Measurements from ENCODE around the gene CSNK1G1.
A peak's percentile ranks its signal among the peaks of the same experiment; 100 is the strongest.
"Not testable (repeated sequence)": the region's sequence is repeated elsewhere in the genome, so short reads cannot be mapped to it uniquely, and the experiment has no call there.

CSNK1G1 gene

DNA sequence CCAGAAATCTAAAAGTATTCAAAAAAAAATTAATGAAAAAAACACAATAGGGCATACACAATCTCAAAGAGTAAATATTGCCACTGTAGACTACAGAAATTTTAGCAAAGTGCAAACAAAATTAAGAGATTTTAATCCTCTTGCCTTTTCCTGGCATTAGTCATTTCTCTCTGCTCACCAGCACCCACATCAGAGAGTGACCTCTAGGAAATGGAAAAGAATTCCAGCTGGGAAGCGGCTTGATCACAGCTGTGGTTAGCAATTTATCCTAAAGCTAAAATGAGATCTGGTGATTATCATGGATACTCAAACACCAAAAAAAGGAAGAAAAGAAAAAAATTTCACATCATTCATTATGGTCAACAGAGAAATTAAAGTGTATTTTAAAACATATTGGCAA lies 7.5 kb downstream of the CSNK1G1 start:
- no peak for DNase-seq

DNA sequence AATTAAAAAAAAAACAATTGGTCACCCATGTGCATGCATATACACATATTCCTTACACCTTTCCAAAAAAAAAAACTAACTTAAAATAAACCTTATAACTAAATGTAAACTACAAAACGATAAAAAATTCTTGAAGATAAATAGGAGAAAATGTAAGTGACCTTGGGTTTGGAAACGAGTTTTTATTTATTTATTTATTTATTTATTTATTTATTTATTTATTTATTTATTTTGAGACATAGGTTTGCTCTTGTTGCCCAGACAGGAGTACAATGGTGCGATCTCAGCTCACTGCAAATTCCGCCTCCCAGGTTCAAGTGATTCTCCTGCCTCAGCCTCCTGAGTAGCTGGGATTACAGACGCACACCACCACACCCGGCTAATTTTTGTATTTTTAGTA lies 9.7 kb downstream of the CSNK1G1 start:
- DNase-seq: not testable (repeated sequence)

DNA sequence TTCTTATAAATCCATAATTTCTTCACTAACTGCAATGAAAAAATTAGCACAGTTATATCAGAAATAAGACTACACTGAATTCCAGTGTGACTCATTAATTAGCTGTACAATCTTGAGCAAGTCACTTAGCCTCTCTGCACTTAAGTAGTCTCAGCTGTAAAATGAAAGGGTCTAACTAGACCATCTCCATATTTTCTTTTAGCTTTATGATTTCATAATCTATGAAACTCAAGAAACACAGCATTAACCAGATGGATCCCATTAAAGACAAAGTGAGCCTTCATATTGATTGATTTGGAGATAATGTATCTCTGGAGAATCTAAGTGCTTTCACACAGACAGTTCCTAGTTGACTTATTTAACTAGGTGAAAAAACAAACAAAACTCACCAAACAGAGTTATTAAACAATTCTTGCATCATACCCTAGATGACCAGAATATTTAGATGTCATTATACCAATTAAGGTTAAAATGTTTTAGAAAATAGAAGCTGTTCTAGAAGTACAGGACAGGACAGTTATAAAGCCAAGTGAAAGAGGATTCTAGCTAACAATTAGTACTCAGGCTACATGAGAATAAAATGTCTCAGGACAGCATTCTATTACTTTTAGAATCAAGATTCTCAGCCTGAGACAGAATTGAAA lies 11.2 kb downstream of the CSNK1G1 start:
- DNase-seq: no peak

DNA sequence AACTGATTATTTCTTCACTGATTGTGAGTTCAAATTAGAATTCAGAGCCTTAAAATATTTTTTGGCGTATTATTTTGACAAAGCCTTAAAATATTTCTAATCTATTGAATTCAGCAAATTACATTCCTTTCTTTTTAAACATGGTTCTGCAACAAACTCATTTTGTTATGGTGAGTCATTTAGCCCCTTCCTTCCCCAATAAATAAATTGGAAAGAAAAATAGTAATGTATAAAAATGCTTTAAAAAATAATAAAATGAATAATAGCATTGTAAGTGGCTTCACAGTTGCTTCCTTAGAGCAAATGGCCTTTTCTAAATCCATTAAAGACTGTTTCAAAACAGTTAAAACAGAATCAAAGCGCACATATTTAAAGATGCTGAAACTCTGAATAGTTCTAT lies 12.1 kb downstream of the CSNK1G1 start:
- DNase-seq: no peak

DNA sequence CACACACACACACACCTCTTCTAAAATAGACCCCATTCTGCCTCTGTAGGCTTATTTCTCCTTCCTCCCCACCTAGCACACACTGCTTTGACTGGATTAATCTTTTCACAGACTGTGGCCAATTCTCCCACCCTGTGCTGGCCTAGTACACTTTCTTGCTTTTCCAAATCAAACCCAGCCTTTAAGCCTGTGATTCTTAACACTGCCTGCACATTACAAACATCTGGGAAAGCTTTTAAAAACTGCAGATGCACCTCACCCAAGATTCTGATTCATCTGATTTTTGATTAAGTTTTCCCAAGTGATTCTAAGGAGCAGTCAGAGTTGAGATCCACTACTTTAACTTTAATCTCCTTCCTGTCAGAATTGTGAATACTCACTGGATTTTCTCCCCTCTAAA lies 12.8 kb downstream of the CSNK1G1 start:
- no peak for DNase-seq

DNA sequence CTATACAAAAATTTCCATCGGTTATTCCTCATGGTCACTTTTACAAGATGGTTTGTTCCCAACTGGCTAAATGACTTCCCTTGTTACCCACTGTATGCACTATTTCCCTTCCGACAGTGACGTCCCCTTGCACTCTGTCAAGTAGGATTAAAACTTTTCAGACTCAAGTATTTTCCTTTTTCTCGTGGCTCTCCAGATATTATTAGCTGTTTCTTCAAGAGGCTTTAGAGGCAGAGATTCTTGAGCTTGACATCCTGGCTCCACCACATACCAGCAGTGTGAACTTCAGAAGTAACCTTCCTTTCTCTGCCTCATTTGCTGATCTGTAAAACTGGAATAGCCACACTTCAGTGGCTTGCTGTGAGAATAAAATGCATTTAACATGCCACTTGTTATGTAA lies 14.0 kb downstream of the CSNK1G1 start:
- no peak for DNase-seq

DNA sequence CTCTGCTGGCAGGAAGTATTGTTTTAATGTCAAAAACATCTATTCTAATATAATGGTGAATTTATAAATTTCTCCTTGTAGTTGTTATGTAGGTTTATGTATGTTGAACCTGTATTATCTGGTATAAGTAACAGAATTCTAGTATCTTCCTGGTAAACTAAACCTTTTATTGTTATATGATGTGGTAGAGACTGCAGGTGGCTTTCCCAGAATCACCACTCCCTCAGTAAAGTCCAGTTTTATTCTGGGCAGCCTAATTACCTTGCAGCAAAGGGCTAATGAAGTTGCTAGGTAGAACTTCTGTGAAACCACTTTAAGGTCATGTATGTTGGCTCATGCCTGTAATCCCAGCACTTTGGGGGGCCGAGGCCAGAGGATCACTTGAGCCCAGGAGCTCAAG lies 15.6 kb downstream of the CSNK1G1 start:
- no peak for DNase-seq

DNA sequence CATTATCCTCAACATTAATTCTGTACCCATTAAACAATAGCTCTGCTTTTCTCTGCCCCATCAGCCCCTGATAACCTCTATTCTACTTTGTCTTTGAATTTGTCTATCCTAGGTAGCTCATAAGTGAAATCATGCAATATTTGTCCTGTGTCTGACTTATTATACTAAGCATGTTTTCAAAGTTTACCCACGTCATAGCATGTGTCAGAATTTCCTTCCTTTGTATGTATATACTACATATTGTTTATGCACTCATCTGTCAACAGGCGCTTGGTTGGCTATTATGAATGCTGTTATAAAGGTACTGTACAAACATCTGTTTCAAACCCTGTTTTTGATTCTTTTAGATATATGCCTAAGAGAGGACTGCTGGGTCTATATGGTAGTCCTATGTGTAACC lies 18.2 kb downstream of the CSNK1G1 start:
- DNase-seq: no peak

DNA sequence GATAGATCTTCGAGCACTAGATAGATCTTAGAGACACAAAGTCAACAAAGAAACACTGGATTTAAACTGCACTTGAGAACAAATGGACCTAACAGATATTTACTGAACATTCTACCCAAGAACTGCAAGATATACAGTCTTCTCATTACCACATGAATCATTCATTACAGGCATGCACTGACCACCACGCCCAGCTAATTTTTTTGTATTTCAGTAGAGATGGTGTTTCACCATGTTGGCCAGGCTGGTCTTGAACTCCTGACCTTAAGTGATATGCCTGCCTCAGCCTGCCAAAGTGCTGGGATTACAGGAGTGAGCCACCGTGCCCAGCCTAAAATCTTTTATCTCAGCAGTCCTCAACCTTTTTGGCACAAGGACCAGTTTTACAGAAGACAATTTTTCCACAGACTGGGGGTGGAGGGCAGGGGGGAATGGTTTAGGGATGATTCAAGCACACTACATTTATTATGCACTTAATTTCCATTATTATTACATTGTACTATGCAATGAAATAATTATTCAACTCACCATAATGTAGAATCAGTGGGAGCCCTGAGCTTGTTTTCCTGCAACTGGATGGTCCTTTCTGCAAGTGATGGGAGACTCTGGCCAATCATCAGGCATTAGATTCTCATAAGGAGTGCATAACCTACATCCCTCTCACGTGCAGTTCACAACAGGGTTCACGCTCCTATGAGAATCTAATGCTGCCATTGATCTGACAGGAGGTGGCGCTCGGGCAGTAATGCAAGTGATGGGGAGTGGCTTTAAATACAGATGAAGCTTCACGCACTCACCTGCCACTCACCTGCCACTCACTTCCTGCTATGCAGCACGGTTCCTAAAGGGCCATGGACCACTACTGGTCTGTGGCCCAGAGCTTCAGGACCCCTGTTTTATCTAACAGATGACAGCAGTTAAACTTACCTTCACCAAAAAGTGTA lies 21.7 kb downstream of the CSNK1G1 start:
- DNase-seq: peak; percentile 26

DNA sequence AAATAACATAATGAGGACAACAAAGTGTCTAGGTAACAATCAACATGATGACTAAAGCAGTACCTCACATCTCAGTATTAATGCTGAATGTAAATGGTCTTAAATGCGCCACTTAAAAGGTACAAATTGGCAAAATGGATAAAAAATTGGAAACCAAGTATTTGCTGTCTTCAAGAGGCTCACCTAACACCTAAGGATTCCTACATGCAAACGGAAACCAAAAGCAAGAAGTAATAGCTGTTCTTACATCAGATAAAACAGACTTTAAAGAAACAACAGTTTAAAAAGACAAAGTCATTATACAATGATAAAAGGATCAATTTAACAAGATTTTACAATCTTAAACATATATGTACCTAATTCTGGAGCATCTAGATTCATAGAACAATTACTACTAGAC lies 22.5 kb downstream of the CSNK1G1 start:
- DNase-seq: no peak

DNA sequence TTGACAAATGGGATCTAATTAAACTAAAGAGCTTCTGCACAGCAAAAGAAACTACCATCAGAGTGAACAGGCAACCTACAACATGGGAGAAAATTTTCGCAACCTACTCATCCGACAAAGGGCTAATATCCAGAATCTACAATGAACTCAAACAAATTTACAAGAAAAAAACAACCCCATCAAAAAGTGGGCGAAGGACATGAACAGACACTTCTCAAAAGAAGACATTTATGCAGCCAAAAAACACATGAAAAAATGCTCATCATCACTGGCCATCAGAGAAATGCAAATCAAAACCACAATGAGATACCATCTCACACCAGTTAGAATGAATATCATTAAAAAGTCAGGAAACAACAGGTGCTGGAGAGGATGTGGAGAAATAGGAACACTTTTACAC lies 24.3 kb downstream of the CSNK1G1 start:
- DNase-seq: not testable (repeated sequence)

DNA sequence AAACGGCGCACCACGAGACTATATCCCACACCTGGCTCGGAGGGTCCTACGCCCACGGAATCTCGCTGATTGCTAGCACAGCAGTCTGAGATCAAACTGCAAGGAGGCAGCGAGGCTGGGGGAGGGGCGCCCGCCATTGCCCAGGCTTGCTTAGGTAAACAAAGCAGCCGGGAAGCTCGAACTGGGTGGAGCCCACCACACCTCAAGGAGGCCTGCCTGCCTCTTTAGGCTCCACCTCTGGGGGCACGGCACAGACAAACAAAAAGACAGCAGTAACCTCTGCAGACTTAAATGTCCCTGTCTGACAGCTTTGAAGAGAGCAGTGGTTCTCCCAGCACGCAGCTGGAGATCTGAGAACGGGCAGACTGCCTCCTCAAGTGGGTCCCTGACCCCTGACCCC lies 29.0 kb downstream of the CSNK1G1 start:
- not testable (repeated sequence) for DNase-seq

DNA sequence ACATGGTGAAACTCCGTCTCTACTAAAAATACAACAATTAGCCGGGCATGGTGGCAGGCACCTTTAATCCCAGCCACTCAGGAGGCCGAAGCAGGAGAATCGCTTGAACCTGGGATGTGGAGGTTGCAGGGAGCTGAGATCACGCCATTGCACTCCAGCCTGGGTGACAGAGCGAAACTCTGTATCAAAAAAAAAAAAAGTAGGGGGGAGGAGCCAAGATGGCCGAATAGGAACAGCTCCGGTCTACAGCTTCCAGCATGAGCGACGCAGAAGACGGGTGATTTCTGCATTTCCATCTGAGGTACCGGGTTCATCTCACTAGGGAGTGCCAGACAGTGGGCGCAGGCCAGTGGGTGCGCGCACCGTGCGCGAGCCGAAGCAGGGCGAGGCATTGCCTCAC lies 29.5 kb downstream of the CSNK1G1 start:
- DNase-seq: not testable (repeated sequence)

DNA sequence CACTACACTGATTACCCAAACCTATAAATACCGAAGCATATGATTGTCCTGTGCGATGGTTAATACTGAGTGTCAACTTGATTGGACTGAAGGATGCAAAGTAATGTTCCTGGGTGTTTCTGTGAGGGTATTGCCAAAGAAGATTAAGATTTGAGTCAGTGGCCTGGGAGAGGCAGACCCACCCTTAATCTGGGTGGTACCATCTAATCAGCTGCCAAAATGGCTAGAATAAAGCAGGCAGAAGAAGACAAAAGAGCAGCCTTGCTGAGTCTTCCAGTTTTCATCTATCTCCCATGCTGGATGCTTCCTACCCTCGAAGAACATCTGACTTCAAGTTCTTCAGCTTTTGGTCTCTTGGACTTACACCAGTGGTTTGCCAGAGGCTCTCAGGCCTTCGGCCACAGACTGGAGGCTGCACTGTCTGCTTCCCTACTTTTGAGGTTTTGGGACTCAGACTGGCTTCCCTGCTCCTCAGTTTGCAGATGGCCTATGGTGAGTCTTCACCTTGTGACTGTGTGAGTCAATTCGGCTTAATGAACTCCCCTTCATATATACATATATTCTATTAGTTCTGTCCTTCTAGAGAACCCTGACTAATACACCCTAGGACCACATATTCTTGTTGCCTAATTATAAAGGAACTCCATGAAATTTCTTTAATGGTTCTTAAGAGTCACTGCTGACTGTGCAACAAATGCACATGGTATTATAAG lies 31.7 kb downstream of the CSNK1G1 start:
- DNase-seq: no peak

DNA sequence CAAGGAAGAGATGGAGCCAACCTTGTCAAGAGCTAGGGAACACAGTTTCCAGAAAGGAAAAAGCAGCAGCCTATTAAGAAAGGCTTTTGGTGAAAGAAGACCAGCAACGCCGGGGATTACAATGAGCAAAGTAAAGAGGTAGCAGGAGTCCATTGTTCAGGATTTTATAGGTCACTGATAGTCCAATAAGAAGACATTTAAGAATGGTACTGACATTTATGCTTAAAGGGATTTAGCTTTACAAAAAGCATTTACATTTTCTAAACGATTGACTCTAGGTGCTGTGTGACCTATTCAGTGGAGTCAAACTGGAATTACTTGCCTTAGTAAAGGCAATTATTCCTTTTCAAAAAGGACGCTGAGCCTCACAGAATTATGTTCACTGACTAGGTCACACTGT lies 40.8 kb downstream of the CSNK1G1 start:
- DNase-seq: no peak

DNA sequence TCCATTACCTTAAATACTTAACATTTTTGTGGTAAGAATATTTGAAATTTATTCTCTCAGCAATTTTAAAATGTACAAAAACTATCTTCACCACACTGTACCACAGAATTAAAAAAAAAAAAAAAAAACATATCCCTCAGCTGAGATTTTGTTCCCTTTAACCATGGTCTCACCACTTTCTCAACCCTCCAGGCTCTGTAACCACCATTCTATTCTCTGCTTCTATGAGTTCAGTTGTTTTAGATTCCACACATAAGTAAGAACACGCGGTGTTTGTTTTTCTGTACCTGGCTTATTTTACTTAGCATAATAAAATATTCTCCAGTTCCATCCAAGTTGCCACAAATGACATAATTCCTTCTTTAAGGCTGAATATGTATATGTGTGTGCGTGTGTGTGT lies 41.5 kb downstream of the CSNK1G1 start:
- no peak for DNase-seq

DNA sequence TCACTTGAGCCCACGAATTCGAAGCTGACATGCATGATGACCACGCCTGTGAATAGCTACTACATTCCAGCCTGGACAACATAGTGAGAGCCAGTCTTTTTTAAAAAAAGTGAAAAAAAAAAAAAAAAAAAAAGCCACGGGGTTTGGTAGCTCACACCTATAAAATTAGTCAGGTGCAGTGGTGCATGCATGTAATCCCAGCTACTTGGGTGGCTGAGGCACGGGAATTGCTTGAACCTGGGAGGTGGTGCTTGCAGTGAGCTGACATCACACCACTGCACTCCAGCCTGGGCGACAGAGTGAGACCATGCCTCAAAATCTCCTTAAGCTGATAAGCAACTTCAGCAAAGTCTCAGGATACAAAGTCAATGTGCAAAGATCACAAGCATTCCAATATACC lies 44.4 kb downstream of the CSNK1G1 start:
- DNase-seq: no peak

DNA sequence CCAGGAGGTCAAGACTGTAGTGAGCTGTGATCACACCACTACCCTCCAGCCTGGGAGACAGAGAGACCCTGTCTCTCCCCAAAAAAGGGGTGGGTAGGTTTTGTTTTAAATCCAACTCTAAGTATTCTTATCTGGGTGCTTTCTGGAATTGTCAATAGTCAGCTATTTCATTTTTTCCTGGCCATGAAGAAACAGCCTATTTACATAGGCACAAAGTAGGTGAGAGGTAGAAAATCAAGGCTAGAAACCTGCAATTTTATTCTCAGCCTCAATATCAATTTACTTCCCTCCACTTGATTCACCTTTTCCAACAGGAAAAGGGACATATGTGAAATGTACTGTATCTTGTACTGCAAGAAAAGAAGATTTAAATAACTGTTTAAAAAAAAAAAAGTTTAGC lies 45.9 kb downstream of the CSNK1G1 start:
- no peak for DNase-seq

DNA sequence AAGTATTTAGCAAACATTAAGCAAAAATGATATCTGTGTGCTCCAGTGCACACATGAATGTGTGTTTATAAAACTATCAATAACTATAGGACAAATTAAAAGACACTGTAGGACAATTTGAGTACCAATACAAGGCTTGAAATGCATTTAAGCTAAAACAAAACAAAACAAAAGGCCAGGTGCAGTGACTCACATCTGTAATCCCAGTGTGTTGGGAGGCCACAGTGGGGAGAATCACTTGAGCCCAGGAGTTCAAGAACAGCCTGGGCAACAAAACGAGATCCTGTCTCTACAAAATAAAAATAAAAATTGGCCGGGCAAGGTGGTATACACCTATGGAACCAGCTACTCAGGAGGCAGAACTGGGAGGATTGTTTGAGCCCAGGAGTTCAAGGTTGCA lies 50.7 kb downstream of the CSNK1G1 start:
- DNase-seq: no peak

DNA sequence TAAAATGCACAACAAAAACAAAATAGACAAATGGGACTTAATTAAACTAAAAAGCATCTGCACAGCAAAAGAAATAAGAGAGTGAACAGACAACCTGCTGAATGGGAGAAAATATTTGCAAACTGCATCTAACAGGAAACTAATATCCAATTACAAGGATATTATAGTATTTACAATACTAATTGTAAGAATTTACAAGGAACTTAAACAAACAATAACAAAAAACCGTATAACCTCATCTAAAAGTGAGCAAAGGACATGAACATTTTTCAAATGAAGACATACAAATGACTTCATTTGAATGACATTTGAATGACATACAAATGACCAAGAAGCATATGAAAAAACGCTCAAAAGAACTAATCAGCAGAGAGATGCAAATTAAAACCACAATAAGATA lies 66.4 kb downstream of the CSNK1G1 start:
- no peak for DNase-seq

DNA sequence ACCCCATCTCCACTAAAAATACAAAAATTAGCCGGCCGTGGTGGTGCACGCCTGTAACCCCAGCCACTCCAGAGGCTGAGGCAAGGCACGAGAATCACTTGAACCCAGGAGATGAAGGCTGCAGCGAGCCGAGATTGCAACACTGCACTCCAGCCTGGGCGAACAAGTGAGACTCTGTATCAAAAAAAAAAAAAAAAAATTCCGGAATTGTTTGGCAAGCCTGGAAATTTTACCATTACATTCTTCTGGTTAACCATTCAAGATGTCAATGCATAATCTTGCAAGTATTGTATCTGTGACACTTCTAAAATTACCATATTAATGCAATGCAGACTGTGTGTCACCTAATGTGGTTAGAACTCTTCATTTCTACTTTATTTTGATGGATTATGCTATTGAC lies 67.0 kb downstream of the CSNK1G1 start:
- no peak for DNase-seq

DNA sequence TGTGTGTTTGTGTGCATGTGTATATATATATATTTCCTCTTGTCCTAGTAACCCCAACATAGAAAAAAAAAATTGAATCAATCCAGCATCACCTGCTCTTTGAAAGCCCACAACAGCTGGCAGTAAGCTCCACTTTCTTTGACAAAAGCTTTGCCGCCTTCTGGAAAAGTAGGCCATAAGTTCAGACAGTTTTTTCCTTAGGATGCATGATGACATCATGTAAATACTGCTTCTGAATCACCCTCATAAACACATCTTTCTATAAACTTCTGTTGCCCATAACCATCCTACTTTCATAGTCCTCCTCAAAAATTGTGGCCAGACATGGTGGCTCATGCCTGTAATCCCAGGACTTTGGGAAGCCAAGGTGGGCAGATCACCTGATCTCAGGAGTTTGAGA lies 67.4 kb downstream of the CSNK1G1 start:
- DNase-seq: no peak

DNA sequence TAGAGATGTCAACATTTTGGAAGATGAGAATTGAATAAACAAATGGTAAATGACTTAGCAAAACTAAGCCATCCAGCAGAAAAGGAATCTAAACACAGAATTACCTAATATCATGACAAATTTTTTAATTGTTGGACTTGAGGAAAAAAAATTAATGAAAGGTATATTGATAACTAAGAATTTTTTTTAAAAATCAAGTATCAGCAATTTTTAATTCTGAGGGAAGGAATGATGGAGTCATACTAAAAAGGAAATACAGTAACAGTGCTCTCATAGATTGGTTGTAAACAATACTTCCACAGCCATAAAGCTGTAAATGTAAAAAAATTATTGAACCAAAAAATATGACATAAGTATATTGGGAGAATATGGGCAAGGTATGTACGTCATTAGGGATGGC lies 68.0 kb downstream of the CSNK1G1 start:
- DNase-seq: no peak

DNA sequence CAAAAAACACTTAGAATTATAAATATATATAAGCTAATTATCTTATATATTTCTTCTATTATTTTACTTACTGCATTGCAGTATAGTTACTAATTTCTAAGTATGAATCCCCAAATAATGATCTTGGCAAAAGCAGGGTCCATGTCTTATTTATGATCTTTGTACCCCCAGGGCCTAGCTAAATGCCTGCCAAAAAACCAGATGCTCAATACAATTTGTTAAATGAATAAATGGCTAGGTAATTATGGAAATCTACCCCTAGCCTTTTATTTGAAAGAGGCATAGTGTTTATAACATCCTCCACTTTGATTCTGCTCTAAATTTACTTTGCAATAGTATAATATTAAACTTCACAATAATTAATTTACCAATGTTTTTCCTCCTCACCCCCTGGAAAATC lies 69.5 kb downstream of the CSNK1G1 start:
- DNase-seq: no peak

All from stimulated activated CD4-positive, alpha-beta T cell treated with anti-CD3 and anti-CD28 coated beads, Interleukin-4, amount 100 ng/mL, for 24 hours (primary cell).